ENCODE results near the gene CNOT3. TPM values are rescaled to one million over a fixed set of nuclear protein-coding genes. Genes with fewer than 3 reads are reported as not detected.

The CNOT3 gene
- polyA plus RNA-seq, 1 of the 3 experiments (the other 2 are of a cell fraction): 14.2 TPM

GRCh38 chr19:54114340-54115108, 23.0 kb upstream of the CNOT3 start:
- CTCF ChIA-PET: interaction anchor here (1.4 kb wide), 1 partner anchor 45 kb away, joined by 4 read pairs; the partner anchor contains the start of gene LENG1
- 28% methylated on average over 21 of the region's 28 CpGs for WGBS (ENCODE audit: low lambda C conversion rate)
- no peaks in the 10 kb centered on the region for H3F3A ChIP-seq (replicated peaks; ENCODE audit: insufficient read depth)
- DNase-seq: peak; percentile 52
- H3K79me2 ChIP-seq (ENCODE audit: insufficient read depth): peaks cover 49% of the 10 kb centered on the region
- peaks cover 17 to 18% of the 10 kb centered on the region in 2 experiments for H3K36me3 ChIP-seq (replicated peaks in 1 of 2; ENCODE audit: control insufficient read depth in 1 of 2, insufficient read depth in 2 of 2, low read length in 1 of 2)
- peak overlapping the region; percentile 59; the same call in 1 of the 2 replicates for H2AFZ ChIP-seq (ENCODE audit: low read depth)
- POLR2A ChIA-PET: interaction anchor here (0.6 to 3.0 kb wide), 9 partner anchors 10 to 1484 kb away, joined by 3 to 30 read pairs (median 3); partner anchors contain the start of genes CNOT3, MYADM and RPS9
- peak overlapping the region; percentile 80 for H3K9ac ChIP-seq
- H3K4me2 ChIP-seq: peak overlapping the region; percentile 93
- H4K20me1 ChIP-seq (ENCODE audit: insufficient read depth): peaks cover 2% of the 10 kb centered on the region; the same call in 1 of the 2 replicates
- peak overlapping the region in 1 of 2 experiments; percentile 92; a peak in 2 of 4 replicates for H3K27ac ChIP-seq (ENCODE audit: low read depth in 2 of 2, low read length in 1 of 2)
- H3K4me1 ChIP-seq (ENCODE audit: control insufficient read depth in 1 of 2, insufficient read depth in 2 of 2, low read depth in 1 of 2, low read length in 1 of 2): peaks cover 0 to 14% of the 10 kb centered on the region in 2 experiments; a peak in 1 of 4 replicates
- H3K9me3 ChIP-seq: no peaks in the 10 kb centered on the region
- peak; percentile 58; the same call in 1 of the 2 replicates for TF ChIP-seq USF1 (IDR thresholded peaks at IDR 0.05; ENCODE audit: borderline replicate concordance, low read depth)
- TF ChIP-seq MXI1 (IDR thresholded peaks at IDR 0.05; ENCODE audit: low read depth, low read length): no peak
- peak; percentile 35; the same call in 1 of the 2 replicates for TF ChIP-seq ELF1 (IDR thresholded peaks at IDR 0.05)
- TF ChIP-seq GABPA (IDR thresholded peaks at IDR 0.05; ENCODE audit: low read depth): peak; percentile 53
- H3K27me3 ChIP-seq (ENCODE audit: insufficient read depth): no peaks in the 10 kb centered on the region
- H3K9me2 ChIP-seq: no peaks in the 10 kb centered on the region
- peak overlapping the region; percentile 74 to 78 for H3K4me3 ChIP-seq (ENCODE audit: low read depth in 2 of 2, low read length in 1 of 2)

GRCh38 chr19:54115109-54116063, 22.2 kb upstream of the CNOT3 start, which contains the start of the genes PRPF31 and TFPT:
TSS of gene PRPF31 (plus strand) at chr19:54115754. CDS start at chr19:54118279, 2,525 bp downstream.
TSS of gene TFPT (minus strand) at chr19:54115657. CDS start at chr19:54115269, 388 bp downstream.
- no peaks in the 10 kb centered on the region for H3K9me3 ChIP-seq
- POLR2A ChIA-PET: interaction anchor here (0.5 to 3.0 kb wide), 11 partner anchors 9 to 1483 kb away, joined by 3 to 30 read pairs (median 3); partner anchors contain the start of genes CNOT3, MYADM and RPS9
- peaks cover 49% of the 10 kb centered on the region for H3K79me2 ChIP-seq (ENCODE audit: insufficient read depth)
- peaks cover 19 to 23% of the 10 kb centered on the region in 2 experiments for H3K36me3 ChIP-seq (replicated peaks in 1 of 2; ENCODE audit: control insufficient read depth in 1 of 2, insufficient read depth in 2 of 2, low read length in 1 of 2)
- H3K9me2 ChIP-seq: no peaks in the 10 kb centered on the region
- H4K20me1 ChIP-seq (ENCODE audit: insufficient read depth): no peaks in the 10 kb centered on the region
- H3K27me3 ChIP-seq (ENCODE audit: insufficient read depth): no peaks in the 10 kb centered on the region
- WGBS (ENCODE audit: low lambda C conversion rate): under 1% methylated on average over 59 of the region's 60 CpGs
- H3K4me1 ChIP-seq (ENCODE audit: control insufficient read depth in 1 of 2, insufficient read depth in 2 of 2, low read depth in 1 of 2, low read length in 1 of 2): peaks cover 0 to 14% of the 10 kb centered on the region in 2 experiments; a peak in 1 of 4 replicates
- H3K4me2 ChIP-seq: peak within 1 kb of the TSS; percentile 93
- peak within 1 kb of the TSS; percentile 77 to 92 for H3K27ac ChIP-seq (ENCODE audit: low read depth in 2 of 2, low read length in 1 of 2)
- DNase-seq: peak; percentile 94
- peak within 1 kb of the TSS; percentile 74 to 78 for H3K4me3 ChIP-seq (ENCODE audit: low read depth in 2 of 2, low read length in 1 of 2)
- H3F3A ChIP-seq (replicated peaks; ENCODE audit: insufficient read depth): no peaks in the 10 kb centered on the region
- CTCF ChIA-PET: interaction anchor here (1.4 kb wide), 1 partner anchor 45 kb away, joined by 4 read pairs; the partner anchor contains the start of gene LENG1
- peak within 1 kb of the TSS; percentile 80 for H3K9ac ChIP-seq
- H2AFZ ChIP-seq (ENCODE audit: low read depth): peak within 1 kb of the TSS; percentile 84
- TF ChIP-seq EP300 (IDR thresholded peaks at IDR 0.05; ENCODE audit: borderline replicate concordance in 1 of 2, low read depth in 1 of 2, low read length in 1 of 2) (peak in 1 of 2 experiments; percentile 37; a peak in 1 of 4 replicates), REST (IDR thresholded peaks at IDR 0.05; ENCODE audit: low read depth, low read length) (no peak; the same call in none of the 2 replicates), RCOR1 (IDR thresholded peaks at IDR 0.05; ENCODE audit: low read length) (no peak), TEAD4 (IDR thresholded peaks at IDR 0.05; ENCODE audit: borderline replicate concordance, insufficient read depth) (no peak), RAD21 (IDR thresholded peaks at IDR 0.05; ENCODE audit: low read length) (no peak), GABPA (IDR thresholded peaks at IDR 0.05; ENCODE audit: low read depth) (peak; percentile 69), NRF1 (IDR thresholded peaks at IDR 0.05; ENCODE audit: low read depth, low read length) (no peak), JUND (IDR thresholded peaks at IDR 0.05) (peak; percentile 16; the same call in 1 of the 2 replicates), IRF3 (IDR thresholded peaks at IDR 0.05; ENCODE audit: low read depth, low read length) (0 out of 2 replicates have a peak, but pooled peaks have one; percentile 31), SIN3A (IDR thresholded peaks at IDR 0.05; ENCODE audit: borderline replicate concordance, low read depth, low read length) (peak; percentile 81; the same call in 1 of the 2 replicates), USF1 (IDR thresholded peaks at IDR 0.05; ENCODE audit: borderline replicate concordance, low read depth) (no peak), MXI1 (IDR thresholded peaks at IDR 0.05; ENCODE audit: low read depth, low read length) (peak; percentile 94), NFIC (IDR thresholded peaks at IDR 0.05; ENCODE audit: borderline replicate concordance) (no peak; the same call in 1 of the 2 replicates), CHD2 (IDR thresholded peaks at IDR 0.05; ENCODE audit: low read length, partially characterized antibody) (peak; percentile 97)
